ENCODE results near the gene C11orf58.

C11orf58 gene

GRCh38 chr11:16767957-16768356 is 29.5 kb downstream of the C11orf58 start:
- no peak for DNase-seq (ENCODE audit: low spot score)

- DNase-seq (ENCODE audit: low spot score): no peak
These were observed 30.9 kb downstream of the C11orf58 start for GRCh38 chr11:16769386-16769785.

- DNase-seq (ENCODE audit: low spot score): no peak
These were observed 31.6 kb downstream of the C11orf58 start for GRCh38 chr11:16770016-16770415.

- no peak for DNase-seq (ENCODE audit: low spot score)
These were observed 33.1 kb downstream of the C11orf58 start for GRCh38 chr11:16771350-16772140.

- DNase-seq (ENCODE audit: low spot score): no peak
These were observed 33.7 kb downstream of the C11orf58 start for GRCh38 chr11:16772141-16772512.

- no peak for DNase-seq (ENCODE audit: low spot score)
These were observed 35.8 kb downstream of the C11orf58 start for GRCh38 chr11:16773981-16774935.

GRCh38 chr11:16774936-16775613 is 36.6 kb downstream of the C11orf58 start:
- no peak for DNase-seq (ENCODE audit: low spot score)

- no peak for DNase-seq (ENCODE audit: low spot score)
These were observed 37.3 kb downstream of the C11orf58 start for GRCh38 chr11:16775614-16776283.

- no peak for DNase-seq (ENCODE audit: low spot score)
These were observed 38.5 kb downstream of the C11orf58 start for GRCh38 chr11:16776711-16777612.

GRCh38 chr11:16777613-16777975 is 39.1 kb downstream of the C11orf58 start:
- no peak for DNase-seq (ENCODE audit: low spot score)

- no peak for DNase-seq (ENCODE audit: low spot score)
These were observed 39.8 kb downstream of the C11orf58 start for GRCh38 chr11:16778286-16778685.

GRCh38 chr11:16778876-16779275 is 40.4 kb downstream of the C11orf58 start:
- DNase-seq (ENCODE audit: low spot score): no peak

- DNase-seq (ENCODE audit: low spot score): no peak
These were observed 41.0 kb downstream of the C11orf58 start for GRCh38 chr11:16779436-16779835.

- no peak for DNase-seq (ENCODE audit: low spot score)
These were observed 41.7 kb downstream of the C11orf58 start for GRCh38 chr11:16780146-16780545.

GRCh38 chr11:16780698-16781550 is 42.5 kb downstream of the C11orf58 start:
- no peak for DNase-seq (ENCODE audit: low spot score)

- DNase-seq (ENCODE audit: low spot score): no peak
These were observed 43.8 kb downstream of the C11orf58 start for GRCh38 chr11:16781936-16782919.

GRCh38 chr11:16783321-16783801 is 44.9 kb downstream of the C11orf58 start:
- DNase-seq (ENCODE audit: low spot score): no peak

- DNase-seq (ENCODE audit: low spot score): no peak
These were observed 45.6 kb downstream of the C11orf58 start for GRCh38 chr11:16784097-16784496.

- no peak for DNase-seq (ENCODE audit: low spot score)
These were observed 46.2 kb downstream of the C11orf58 start for GRCh38 chr11:16784666-16785065.

All from CD4-positive, alpha-beta T cell treated with Interleukin-6 at 100 ng/mL for 8 hours (primary cell).